SK-N-SH treated with all-trans-retinoic acid at 6 μM for 48 hours (cell line): ENCODE results near the gene CNPY1.

Source experiments
- ATAC-seq: fragments of 200-7000 bp; cut with Tn5 transposase; 3 replicates; pipeline ENCODE4 v1.9.1; 2020; ENCODE audit warnings: mild to moderate bottlenecking, moderate library complexity
- ARNTL ChIP-seq: fragments of 450-650 bp; formaldehyde crosslinking; IDR thresholded peaks from 2 replicates; pipeline ENCODE4 v1.5.0; 2020; ENCODE audit warnings: low read depth, mild to moderate bottlenecking, moderate library complexity, borderline replicate concordance
- BACH2 ChIP-seq: fragments of 250-450 bp; sonication (Bioruptor Pico); IDR thresholded peaks from 2 replicates; pipeline ENCODE4 v1.9.0; 2021; ENCODE audit warnings: mild to moderate bottlenecking, borderline replicate concordance
- CREB5 ChIP-seq: fragments of 250-450 bp; sonication (Bioruptor Pico); IDR thresholded peaks from 2 replicates; pipeline ENCODE4 v1.5.1; 2020; ENCODE audit warnings: low read depth, mild to moderate bottlenecking, moderate library complexity
- CSDC2 ChIP-seq: fragments of 250-450 bp; sonication (Bioruptor Pico); IDR thresholded peaks from 2 replicates; pipeline ENCODE4 v1.5.0; 2020; ENCODE audit warnings: mild to moderate bottlenecking, moderate library complexity
- CSRNP3 ChIP-seq: fragments of 250-450 bp; sonication (Bioruptor Pico); IDR thresholded peaks from 2 replicates; pipeline ENCODE4 v1.5.1; 2021; ENCODE audit warnings: mild to moderate bottlenecking, moderate library complexity
- ESRRG ChIP-seq: fragments of 250-450 bp; sonication (Bioruptor Pico); IDR thresholded peaks from 2 replicates; pipeline ENCODE4 v1.6.1; 2021; ENCODE audit warnings: mild to moderate bottlenecking
- GLIS3 ChIP-seq: fragments of 250-450 bp; sonication (Bioruptor Pico); IDR thresholded peaks from 2 replicates; pipeline ENCODE4 v1.5.0; 2020; ENCODE audit warnings: mild to moderate bottlenecking, moderate library complexity
- OSR1 ChIP-seq: fragments of 250-450 bp; sonication (Bioruptor Pico); IDR thresholded peaks from 2 replicates; pipeline ENCODE4 v1.8.0; 2022; ENCODE audit warnings: moderate library complexity, mild to moderate bottlenecking, inconsistent platforms
- RARB ChIP-seq: fragments of 250-450 bp; sonication (Bioruptor Pico); IDR thresholded peaks from 2 replicates; pipeline ENCODE4 v1.8.0; 2021; ENCODE audit warnings: mild to moderate bottlenecking, moderate library complexity
- SNAI2 ChIP-seq: fragments of 250-450 bp; sonication (Bioruptor Pico); IDR thresholded peaks from 2 replicates; pipeline ENCODE4 v1.5.0; 2020; ENCODE audit warnings: mild to moderate bottlenecking, moderate library complexity
- TCF4 ChIP-seq: fragments of 250-450 bp; sonication (Bioruptor Pico); IDR thresholded peaks from 2 replicates; pipeline ENCODE4 v1.8.0; 2021; ENCODE audit warnings: mild to moderate bottlenecking, moderate library complexity, borderline replicate concordance
- TSHZ2 ChIP-seq: fragments of 250-450 bp; sonication (Bioruptor Pico); IDR thresholded peaks from 2 replicates; pipeline ENCODE4 v1.5.0; 2020; ENCODE audit warnings: mild to moderate bottlenecking, moderate library complexity
- ZC3H10 ChIP-seq: fragments of 250-450 bp; sonication (Bioruptor Pico); IDR thresholded peaks from 2 replicates; pipeline ENCODE4 v1.5.1; 2021; ENCODE audit warnings: mild to moderate bottlenecking, moderate library complexity
- ZFP3 ChIP-seq: fragments of 250-450 bp; sonication (Bioruptor Pico); IDR thresholded peaks from 2 replicates; pipeline ENCODE4 v1.5.0; 2020; ENCODE audit warnings: mild to moderate bottlenecking, moderate library complexity
- ZNF565 ChIP-seq: fragments of 450-650 bp; formaldehyde crosslinking; conservative IDR thresholded peaks from 2 replicates; pipeline ENCODE4 v1.5.0; 2020; ENCODE audit warnings: low read depth, mild to moderate bottlenecking, moderate library complexity
- ZNF8 ChIP-seq: fragments of 450-650 bp; formaldehyde crosslinking; IDR thresholded peaks from 2 replicates; pipeline ENCODE4 v1.5.0; 2020; ENCODE audit warnings: mild to moderate bottlenecking, moderate library complexity

Gene CNPY1

GRCh38 chr7:155584763-155585531, 38.6 kb upstream of the CNPY1 start:
- TF ChIP-seq OSR1 (CRISPR knock-in tag) (no peak), TCF4 (CRISPR knock-in tag) (0 out of 2 replicates have a peak, but pooled peaks have one; percentile 35), SNAI2 (CRISPR knock-in tag) (no peak), TSHZ2 (CRISPR knock-in tag) (0 out of 2 replicates have a peak, but pooled peaks have one; percentile 50), BACH2 (no peak), GLIS3 (CRISPR knock-in tag) (no peak), CSRNP3 (CRISPR knock-in tag) (no peak)
- TF ChIP-seq, all 23 proteins: peak for 2
- peak; percentile 51 for ATAC-seq

- TF ChIP-seq CSDC2 (CRISPR knock-in tag) (no peak), RARB (CRISPR knock-in tag) (no peak)
Measured at GRCh38 chr7:155584261-155584660, 37.9 kb upstream of the CNPY1 start.

GRCh38 chr7:155583636-155584035, 37.3 kb upstream of the CNPY1 start:
- ATAC-seq = no peak
- TF ChIP-seq SNAI2 (CRISPR knock-in tag) (no peak), OSR1 (CRISPR knock-in tag) (no peak), CSDC2 (CRISPR knock-in tag) (no peak), ARNTL (CRISPR knock-in tag) (no peak), TSHZ2 (CRISPR knock-in tag) (no peak), ZNF8 (CRISPR knock-in tag) (no peak), ESRRG (CRISPR knock-in tag) (no peak), TCF4 (CRISPR knock-in tag) (no peak)

More at GRCh38 chr7:155584261-155584660, 37.9 kb upstream of the CNPY1 start:
- ATAC-seq = no peak

- no peak for ATAC-seq
- TF ChIP-seq ZNF8 (CRISPR knock-in tag) = no peak
- no peak for TF ChIP-seq ZFP3
- TF ChIP-seq ZC3H10 (CRISPR knock-in tag) = no peak
- TF ChIP-seq ZNF565 (CRISPR knock-in tag) = no peak
- TF ChIP-seq TSHZ2 (CRISPR knock-in tag) = no peak
- TF ChIP-seq SNAI2 (CRISPR knock-in tag) = no peak
- TF ChIP-seq CREB5 (CRISPR knock-in tag) = no peak
- no peak for TF ChIP-seq GLIS3 (CRISPR knock-in tag)
- TF ChIP-seq TCF4 (CRISPR knock-in tag) = no peak
Measured at GRCh38 chr7:155581954-155582353, 35.6 kb upstream of the CNPY1 start.
